GM23338 (cell line): Measurements from ENCODE around the gene FCGR1A.
"Not testable (repeated sequence)": the region's sequence is repeated elsewhere in the genome, so short reads cannot be mapped to it uniquely, and the experiment has no call there.

Experiments used
- CREB1 ChIP-seq: fragments of 250-450 bp; sonication (Bioruptor Pico); IDR thresholded peaks from 2 replicates; pipeline ENCODE4 v1.5.0; 2020; ENCODE audit warnings: low read depth, mild to moderate bottlenecking, moderate library complexity
- EZH2 ChIP-seq: fragments of 200-600 bp; sonication (generic); IDR thresholded peaks from one replicate; pipeline ENCODE4 v1.8.0; 2017; ENCODE audit warnings: antibody characterized with exemption, mild to moderate bottlenecking, low read depth; ENCODE audit not compliant: unreplicated experiment
- EZH2phosphoT487 ChIP-seq: fragments of 200-600 bp; sonication (generic); IDR thresholded peaks from one replicate; pipeline ENCODE4 v1.8.1; 2018; ENCODE audit warnings: antibody characterized with exemption; ENCODE audit not compliant: unreplicated experiment
- JUNB ChIP-seq: IDR thresholded peaks from one replicate; pipeline ENCODE4 v1.6.1; 2016; ENCODE audit warnings: antibody characterized with exemption; ENCODE audit not compliant: unreplicated experiment
- NANOG ChIP-seq: IDR thresholded peaks from 2 replicates; pipeline ENCODE4 v1.6.1; 2016; ENCODE audit warnings: antibody characterized with exemption, borderline replicate concordance
- POLR2AphosphoS5 ChIP-seq: IDR thresholded peaks from 2 replicates; pipeline ENCODE4 v1.6.1; 2016; ENCODE audit warnings: antibody characterized with exemption, low read depth
- STAT1 ChIP-seq: IDR thresholded peaks from one replicate; pipeline ENCODE4 v1.6.1; 2016; ENCODE audit warnings: antibody characterized with exemption; ENCODE audit not compliant: unreplicated experiment
- ZNF114 ChIP-seq: fragments of 250-450 bp; sonication (Bioruptor Pico); IDR thresholded peaks from 2 replicates; pipeline ENCODE4 v1.5.0; 2020; ENCODE audit warnings: mild to moderate bottlenecking, moderate library complexity
- ZNF331 ChIP-seq: fragments of 250-450 bp; sonication (Bioruptor Pico); IDR thresholded peaks from 2 replicates; pipeline ENCODE4 v1.5.0; 2020; ENCODE audit warnings: low read depth, mild to moderate bottlenecking, moderate library complexity
- TF ChIP-seq, protein P1 (sequence below), 2 experiments: fragments of 200-600 bp in 1 of 2; sonication (generic) in 1 of 2; conservative IDR thresholded peaks; 2 replicates each; pipeline versions ENCODE4 v1.5.1 to v1.6.1; 2016 to 2017; ENCODE audit warnings: antibody characterized with exemption in 2 of 2, low read depth in 2 of 2, mild to moderate bottlenecking in 2 of 2, moderate library complexity in 1 of 2
- TF ChIP-seq, protein P2 (sequence below): IDR thresholded peaks from one replicate; pipeline ENCODE4 v1.6.1; 2018; ENCODE audit warnings: antibody characterized with exemption; ENCODE audit not compliant: unreplicated experiment
- TF ChIP-seq, protein P3 (sequence below): IDR thresholded peaks from 2 replicates; pipeline ENCODE4 v1.6.1; 2016; ENCODE audit warnings: antibody characterized with exemption

DNA sequence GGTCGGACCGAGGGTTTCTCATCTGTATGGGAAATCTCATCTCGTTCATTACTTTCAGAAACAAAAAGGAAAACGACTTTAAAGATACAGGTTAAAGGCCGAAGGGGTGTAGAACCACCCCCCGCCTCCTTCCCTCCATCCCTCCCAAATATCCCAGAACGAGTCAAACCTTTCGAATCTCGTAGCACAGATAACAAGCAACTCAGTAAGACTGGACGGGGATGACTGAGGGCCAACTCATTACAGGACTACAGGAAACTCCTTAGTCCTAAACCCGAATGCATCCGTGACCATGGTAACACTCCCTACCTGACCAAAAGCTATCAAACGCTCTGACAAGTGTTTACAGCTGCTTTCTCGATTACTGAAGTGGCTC lies 29.0 kb downstream of the FCGR1A start:
- TF ChIP-seq, protein P1, sequence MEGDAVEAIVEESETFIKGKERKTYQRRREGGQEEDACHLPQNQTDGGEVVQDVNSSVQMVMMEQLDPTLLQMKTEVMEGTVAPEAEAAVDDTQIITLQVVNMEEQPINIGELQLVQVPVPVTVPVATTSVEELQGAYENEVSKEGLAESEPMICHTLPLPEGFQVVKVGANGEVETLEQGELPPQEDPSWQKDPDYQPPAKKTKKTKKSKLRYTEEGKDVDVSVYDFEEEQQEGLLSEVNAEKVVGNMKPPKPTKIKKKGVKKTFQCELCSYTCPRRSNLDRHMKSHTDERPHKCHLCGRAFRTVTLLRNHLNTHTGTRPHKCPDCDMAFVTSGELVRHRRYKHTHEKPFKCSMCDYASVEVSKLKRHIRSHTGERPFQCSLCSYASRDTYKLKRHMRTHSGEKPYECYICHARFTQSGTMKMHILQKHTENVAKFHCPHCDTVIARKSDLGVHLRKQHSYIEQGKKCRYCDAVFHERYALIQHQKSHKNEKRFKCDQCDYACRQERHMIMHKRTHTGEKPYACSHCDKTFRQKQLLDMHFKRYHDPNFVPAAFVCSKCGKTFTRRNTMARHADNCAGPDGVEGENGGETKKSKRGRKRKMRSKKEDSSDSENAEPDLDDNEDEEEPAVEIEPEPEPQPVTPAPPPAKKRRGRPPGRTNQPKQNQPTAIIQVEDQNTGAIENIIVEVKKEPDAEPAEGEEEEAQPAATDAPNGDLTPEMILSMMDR (conservative IDR thresholded peaks at IDR 0.05; ENCODE audit: low read depth in 2 of 2), result not testable (repeated sequence)
- TF ChIP-seq, protein P2, sequence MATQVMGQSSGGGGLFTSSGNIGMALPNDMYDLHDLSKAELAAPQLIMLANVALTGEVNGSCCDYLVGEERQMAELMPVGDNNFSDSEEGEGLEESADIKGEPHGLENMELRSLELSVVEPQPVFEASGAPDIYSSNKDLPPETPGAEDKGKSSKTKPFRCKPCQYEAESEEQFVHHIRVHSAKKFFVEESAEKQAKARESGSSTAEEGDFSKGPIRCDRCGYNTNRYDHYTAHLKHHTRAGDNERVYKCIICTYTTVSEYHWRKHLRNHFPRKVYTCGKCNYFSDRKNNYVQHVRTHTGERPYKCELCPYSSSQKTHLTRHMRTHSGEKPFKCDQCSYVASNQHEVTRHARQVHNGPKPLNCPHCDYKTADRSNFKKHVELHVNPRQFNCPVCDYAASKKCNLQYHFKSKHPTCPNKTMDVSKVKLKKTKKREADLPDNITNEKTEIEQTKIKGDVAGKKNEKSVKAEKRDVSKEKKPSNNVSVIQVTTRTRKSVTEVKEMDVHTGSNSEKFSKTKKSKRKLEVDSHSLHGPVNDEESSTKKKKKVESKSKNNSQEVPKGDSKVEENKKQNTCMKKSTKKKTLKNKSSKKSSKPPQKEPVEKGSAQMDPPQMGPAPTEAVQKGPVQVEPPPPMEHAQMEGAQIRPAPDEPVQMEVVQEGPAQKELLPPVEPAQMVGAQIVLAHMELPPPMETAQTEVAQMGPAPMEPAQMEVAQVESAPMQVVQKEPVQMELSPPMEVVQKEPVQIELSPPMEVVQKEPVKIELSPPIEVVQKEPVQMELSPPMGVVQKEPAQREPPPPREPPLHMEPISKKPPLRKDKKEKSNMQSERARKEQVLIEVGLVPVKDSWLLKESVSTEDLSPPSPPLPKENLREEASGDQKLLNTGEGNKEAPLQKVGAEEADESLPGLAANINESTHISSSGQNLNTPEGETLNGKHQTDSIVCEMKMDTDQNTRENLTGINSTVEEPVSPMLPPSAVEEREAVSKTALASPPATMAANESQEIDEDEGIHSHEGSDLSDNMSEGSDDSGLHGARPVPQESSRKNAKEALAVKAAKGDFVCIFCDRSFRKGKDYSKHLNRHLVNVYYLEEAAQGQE, result not testable (repeated sequence)
- TF ChIP-seq, protein P3, sequence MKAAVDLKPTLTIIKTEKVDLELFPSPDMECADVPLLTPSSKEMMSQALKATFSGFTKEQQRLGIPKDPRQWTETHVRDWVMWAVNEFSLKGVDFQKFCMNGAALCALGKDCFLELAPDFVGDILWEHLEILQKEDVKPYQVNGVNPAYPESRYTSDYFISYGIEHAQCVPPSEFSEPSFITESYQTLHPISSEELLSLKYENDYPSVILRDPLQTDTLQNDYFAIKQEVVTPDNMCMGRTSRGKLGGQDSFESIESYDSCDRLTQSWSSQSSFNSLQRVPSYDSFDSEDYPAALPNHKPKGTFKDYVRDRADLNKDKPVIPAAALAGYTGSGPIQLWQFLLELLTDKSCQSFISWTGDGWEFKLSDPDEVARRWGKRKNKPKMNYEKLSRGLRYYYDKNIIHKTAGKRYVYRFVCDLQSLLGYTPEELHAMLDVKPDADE, result not testable (repeated sequence)
- TF ChIP-seq POLR2AphosphoS5; EZH2; EZH2phosphoT487; NANOG; CREB1 (CRISPR knock-in tag); STAT1; ZNF114; ZNF331; JUNB: not testable (repeated sequence)
